ENCODE measurements around the gene ISM1.

Gene ISM1

GRCh38 chr20:13265941-13266340, 44.9 kb downstream of the ISM1 start:
- TF ChIP-seq, protein P1, sequence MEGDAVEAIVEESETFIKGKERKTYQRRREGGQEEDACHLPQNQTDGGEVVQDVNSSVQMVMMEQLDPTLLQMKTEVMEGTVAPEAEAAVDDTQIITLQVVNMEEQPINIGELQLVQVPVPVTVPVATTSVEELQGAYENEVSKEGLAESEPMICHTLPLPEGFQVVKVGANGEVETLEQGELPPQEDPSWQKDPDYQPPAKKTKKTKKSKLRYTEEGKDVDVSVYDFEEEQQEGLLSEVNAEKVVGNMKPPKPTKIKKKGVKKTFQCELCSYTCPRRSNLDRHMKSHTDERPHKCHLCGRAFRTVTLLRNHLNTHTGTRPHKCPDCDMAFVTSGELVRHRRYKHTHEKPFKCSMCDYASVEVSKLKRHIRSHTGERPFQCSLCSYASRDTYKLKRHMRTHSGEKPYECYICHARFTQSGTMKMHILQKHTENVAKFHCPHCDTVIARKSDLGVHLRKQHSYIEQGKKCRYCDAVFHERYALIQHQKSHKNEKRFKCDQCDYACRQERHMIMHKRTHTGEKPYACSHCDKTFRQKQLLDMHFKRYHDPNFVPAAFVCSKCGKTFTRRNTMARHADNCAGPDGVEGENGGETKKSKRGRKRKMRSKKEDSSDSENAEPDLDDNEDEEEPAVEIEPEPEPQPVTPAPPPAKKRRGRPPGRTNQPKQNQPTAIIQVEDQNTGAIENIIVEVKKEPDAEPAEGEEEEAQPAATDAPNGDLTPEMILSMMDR (IDR thresholded peaks at IDR 0.05; ENCODE audit: low read depth, low read length) = no peak
- H3K4me3 ChIP-seq (ENCODE audit: low read depth, low read length) = no peak overlapping the region

DNA sequence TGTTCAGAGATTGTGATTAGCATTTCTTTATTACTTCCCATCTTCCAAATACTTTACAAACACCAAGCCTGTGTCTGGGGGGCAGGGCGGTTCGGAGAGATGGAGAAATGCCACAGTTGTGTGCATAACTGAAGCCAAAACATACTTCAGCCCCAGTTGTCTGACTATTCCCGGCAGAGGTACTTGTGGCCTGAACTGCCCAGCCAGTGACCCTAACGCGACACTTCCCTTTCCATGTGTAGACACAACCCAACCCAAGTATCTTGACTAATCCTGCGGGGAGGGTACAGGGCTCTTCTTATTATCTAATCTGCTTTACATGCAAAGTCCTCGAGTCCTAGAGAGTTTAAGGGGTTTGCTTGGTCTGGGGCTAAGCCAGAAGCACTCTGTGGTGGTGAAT, 46.2 kb downstream of the ISM1 start:
- TF ChIP-seq, protein P1 (IDR thresholded peaks at IDR 0.05; ENCODE audit: low read depth, low read length) = no peak
- no peak overlapping the region for H3K4me3 ChIP-seq (ENCODE audit: low read depth, low read length)

GRCh38 chr20:13268953-13269352, 47.9 kb downstream of the ISM1 start:
- TF ChIP-seq, protein P1 (IDR thresholded peaks at IDR 0.05; ENCODE audit: low read depth, low read length) = no peak
- H3K4me3 ChIP-seq (ENCODE audit: low read depth, low read length) = no peak overlapping the region

GRCh38 chr20:13270211-13270610, 49.1 kb downstream of the ISM1 start:
- H3K4me3 ChIP-seq (ENCODE audit: low read depth, low read length) = no peak overlapping the region
- TF ChIP-seq, protein P1 (IDR thresholded peaks at IDR 0.05; ENCODE audit: low read depth, low read length) = no peak

DNA sequence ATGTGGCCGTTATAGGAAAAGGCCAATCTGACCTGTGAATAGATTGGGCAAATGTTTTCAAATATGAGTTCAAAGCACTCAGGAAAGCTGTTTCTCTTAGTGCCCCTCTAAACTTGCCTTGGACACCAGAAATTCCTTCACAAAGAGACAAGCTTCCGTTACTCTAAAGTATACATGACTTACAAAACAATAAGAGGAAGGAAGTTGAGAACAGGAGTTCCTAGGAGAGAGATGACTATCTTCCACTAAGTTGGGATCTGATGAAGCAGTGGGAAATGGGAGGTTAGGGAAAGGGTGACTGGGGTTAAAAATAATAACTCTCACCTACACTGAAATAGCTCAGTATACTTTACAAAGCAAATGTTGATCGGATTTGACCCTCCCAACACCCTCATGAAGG, 50.0 kb downstream of the ISM1 start:
- no peak overlapping the region for H3K4me3 ChIP-seq (ENCODE audit: low read depth, low read length)
- TF ChIP-seq, protein P1 (IDR thresholded peaks at IDR 0.05; ENCODE audit: low read depth, low read length) = no peak

DNA sequence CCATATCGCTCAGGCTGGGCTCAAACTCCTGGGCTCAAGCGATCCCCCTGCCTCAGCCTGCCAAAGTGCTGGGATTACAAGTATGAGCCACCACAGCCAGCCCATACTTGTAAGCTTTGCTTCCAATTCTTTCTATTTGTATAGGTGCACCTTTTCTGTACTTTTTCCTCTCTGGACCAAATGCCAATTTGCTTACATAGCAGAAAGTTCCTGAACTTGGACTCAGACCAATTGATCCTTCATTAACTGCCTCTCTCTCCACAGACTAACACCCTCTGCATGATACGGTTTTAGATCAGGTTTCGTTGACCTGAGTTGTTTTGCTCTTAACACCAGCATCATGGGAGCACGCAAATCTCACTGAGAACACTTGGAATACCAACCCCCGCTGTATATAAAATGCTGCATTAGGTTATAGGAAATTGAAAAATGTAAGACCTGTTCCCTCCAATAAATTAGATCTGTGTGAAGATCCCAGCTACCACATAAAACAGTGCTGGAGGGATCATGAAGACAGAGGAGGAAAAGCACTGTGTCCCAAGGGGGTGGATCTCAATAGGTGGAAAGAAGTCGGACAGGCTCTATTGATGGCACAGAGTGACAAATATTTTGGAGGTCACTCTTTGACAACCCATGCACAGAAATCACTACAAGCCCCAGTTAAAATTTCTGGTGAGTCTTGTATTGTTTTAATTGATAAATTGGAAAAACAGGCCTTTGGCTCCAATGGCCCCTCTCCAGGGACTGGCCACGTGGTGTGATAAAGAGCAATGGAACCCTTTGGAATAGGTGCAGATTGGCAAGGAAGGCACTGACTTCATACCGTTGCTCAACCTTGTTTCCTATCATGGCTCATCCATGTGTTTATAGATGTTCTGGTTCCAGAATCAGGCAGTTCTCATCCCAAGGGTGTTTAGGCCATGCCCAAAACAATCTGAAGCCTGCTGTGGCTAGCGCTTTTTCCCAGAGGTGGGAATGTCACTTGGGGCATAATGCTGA, 51.2 kb downstream of the ISM1 start:
- TF ChIP-seq, protein P1 (IDR thresholded peaks at IDR 0.05; ENCODE audit: low read depth, low read length) = no peak
- no peak overlapping the region for H3K4me3 ChIP-seq (ENCODE audit: low read depth, low read length)

DNA sequence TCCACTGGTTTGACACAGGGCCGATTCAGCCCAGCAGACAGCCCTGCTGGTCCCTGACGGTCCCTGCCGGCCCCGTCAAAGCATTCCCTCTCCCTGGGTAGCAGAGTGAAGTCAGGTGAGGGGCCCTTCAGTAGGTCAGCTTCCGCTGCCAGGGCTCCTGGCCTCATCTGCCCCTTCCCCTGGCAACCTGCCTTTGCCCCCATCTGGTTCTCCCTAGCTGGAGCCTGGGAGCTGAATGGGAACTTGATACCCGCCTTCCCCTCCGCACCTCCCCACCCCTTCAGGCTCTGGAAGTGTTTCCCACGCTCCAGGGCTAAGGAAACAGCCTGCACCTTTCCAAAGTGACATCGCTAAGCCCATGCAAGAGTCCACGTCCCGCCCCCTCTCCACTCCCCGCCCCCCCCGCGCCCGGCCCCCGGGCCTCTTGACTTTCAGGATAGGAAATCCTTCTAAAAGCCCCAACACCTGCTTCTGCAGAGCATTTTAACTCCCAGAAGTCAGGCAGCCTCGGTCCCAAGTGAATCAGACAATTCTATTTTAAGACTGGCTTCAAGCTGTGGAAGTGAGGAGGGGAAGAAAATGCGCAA, 53.3 kb downstream of the ISM1 start:
- TF ChIP-seq, protein P1 (IDR thresholded peaks at IDR 0.05; ENCODE audit: low read depth, low read length) = no peak
- H3K4me3 ChIP-seq (ENCODE audit: low read depth, low read length) = no peak overlapping the region

Measured in WI38 (cell line).